ENCODE results near the gene SLC66A2. TPM values are rescaled to one million over a fixed set of nuclear protein-coding genes. Genes with fewer than 3 reads are reported as not detected.

The SLC66A2 gene
- total RNA-seq, 1 donor = 35.8 TPM

DNA sequence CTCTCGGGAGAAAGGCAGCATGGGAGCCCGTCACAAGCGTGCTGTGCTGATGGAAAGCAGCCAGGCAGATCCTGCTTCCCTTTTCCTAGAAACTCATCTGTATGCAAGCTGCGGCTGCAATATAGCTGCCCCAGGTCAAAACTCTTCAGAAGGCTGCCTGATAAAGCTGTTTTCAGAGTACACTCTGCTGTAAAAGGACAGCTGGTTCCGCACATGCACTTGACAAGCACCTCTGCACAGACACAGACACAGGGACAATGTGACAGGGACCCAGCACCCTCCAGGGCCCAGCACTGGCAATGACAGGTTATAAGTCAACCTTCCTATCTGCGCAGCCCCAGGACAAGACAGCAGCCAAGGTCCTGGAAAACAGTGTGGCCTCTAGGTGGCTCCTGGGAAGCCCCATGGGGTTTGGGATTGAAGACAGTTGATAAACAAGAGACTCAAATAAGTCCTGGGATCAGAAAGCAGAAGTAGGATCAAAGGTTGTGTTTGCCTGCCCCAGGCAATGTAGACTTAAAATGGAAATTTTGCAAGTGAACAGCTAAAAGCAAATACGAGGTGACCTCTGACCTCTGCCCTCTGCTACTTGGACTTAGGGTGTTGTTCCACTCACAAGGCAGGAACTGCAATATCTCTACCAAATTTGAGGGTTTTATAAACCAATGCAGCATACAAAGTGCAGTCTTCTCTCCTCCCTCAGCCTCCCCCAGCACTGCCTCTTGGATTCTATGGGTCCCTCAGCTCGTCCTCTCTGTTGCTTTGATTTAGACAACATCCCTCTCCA lies 16.9 kb downstream of the SLC66A2 start:
- Histone ChIP-seq H3K9me3 (ENCODE audit: low read depth, low read length) (peaks cover 2% of the 10 kb centered on the region), H3K36me3 (ENCODE audit: insufficient read depth, low read length) (peaks cover 27% of the 10 kb centered on the region), H3K4me3 (ENCODE audit: insufficient read depth, low read length) (no peak overlapping the region), H2AFZ (ENCODE audit: low read length) (no peak overlapping the region), H4K20me1 (ENCODE audit: insufficient read depth, low read length) (peaks cover 27% of the 10 kb centered on the region), H3K79me2 (ENCODE audit: insufficient read depth, low read length) (peaks cover 79% of the 10 kb centered on the region), H3K27ac (ENCODE audit: low read depth, low read length) (no peak overlapping the region), H3K4me2 (ENCODE audit: insufficient read depth, low read length) (no peak overlapping the region), H3K4me1 (ENCODE audit: insufficient read depth, low read length) (no peaks in the 10 kb centered on the region), H3K27me3 (ENCODE audit: insufficient read depth, low read length) (no peaks in the 10 kb centered on the region)
- DNase-seq (ENCODE audit: insufficient read length, low spot score, missing footprints) = no peak
- TF ChIP-seq, protein P1, sequence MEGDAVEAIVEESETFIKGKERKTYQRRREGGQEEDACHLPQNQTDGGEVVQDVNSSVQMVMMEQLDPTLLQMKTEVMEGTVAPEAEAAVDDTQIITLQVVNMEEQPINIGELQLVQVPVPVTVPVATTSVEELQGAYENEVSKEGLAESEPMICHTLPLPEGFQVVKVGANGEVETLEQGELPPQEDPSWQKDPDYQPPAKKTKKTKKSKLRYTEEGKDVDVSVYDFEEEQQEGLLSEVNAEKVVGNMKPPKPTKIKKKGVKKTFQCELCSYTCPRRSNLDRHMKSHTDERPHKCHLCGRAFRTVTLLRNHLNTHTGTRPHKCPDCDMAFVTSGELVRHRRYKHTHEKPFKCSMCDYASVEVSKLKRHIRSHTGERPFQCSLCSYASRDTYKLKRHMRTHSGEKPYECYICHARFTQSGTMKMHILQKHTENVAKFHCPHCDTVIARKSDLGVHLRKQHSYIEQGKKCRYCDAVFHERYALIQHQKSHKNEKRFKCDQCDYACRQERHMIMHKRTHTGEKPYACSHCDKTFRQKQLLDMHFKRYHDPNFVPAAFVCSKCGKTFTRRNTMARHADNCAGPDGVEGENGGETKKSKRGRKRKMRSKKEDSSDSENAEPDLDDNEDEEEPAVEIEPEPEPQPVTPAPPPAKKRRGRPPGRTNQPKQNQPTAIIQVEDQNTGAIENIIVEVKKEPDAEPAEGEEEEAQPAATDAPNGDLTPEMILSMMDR (IDR thresholded peaks at IDR 0.05; ENCODE audit: extremely low read depth, low read depth, low read length) = no peak

- no peak overlapping the region for H2AFZ ChIP-seq (ENCODE audit: low read length)
- H3K36me3 ChIP-seq (ENCODE audit: insufficient read depth, low read length) = peaks cover 34% of the 10 kb centered on the region
- H3K79me2 ChIP-seq (ENCODE audit: insufficient read depth, low read length) = peaks cover 80% of the 10 kb centered on the region
- H3K4me2 ChIP-seq (ENCODE audit: insufficient read depth, low read length) = no peak overlapping the region
- DNase-seq (ENCODE audit: insufficient read length, low spot score, missing footprints) = no peak
- peaks cover 28% of the 10 kb centered on the region for H4K20me1 ChIP-seq (ENCODE audit: insufficient read depth, low read length)
- TF ChIP-seq, protein P1 (IDR thresholded peaks at IDR 0.05; ENCODE audit: extremely low read depth, low read depth, low read length) = no peak
- H3K9me3 ChIP-seq (ENCODE audit: low read depth, low read length) = peaks cover 5% of the 10 kb centered on the region
- H3K4me3 ChIP-seq (ENCODE audit: insufficient read depth, low read length) = no peak overlapping the region
- no peaks in the 10 kb centered on the region for H3K4me1 ChIP-seq (ENCODE audit: insufficient read depth, low read length)
- no peak overlapping the region for H3K27ac ChIP-seq (ENCODE audit: low read depth, low read length)
- no peaks in the 10 kb centered on the region for H3K27me3 ChIP-seq (ENCODE audit: insufficient read depth, low read length)
Measured at GRCh38 chr18:79933765-79934164, 17.7 kb downstream of the SLC66A2 start.

DNA sequence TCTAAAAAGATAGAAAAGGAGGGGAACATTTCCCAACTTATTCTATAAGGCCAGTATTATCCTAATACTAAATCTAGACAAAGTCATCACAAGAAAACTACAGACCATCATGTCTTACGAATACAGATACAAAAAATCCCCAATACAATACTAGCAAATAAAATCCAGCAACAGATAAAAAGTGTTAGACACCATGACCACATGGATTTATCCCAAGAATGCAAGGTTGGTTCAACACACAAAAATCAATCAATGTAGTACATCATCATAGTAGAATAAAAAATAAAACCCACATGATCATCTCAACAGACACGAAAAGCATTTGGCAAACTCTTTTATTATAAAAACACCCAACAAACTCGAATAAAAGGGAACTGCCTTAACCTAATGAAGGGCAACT lies 18.5 kb downstream of the SLC66A2 start:
- Histone ChIP-seq H3K27me3 (ENCODE audit: insufficient read depth, low read length) (no peaks in the 10 kb centered on the region), H3K9me3 (ENCODE audit: low read depth, low read length) (peaks cover 5% of the 10 kb centered on the region), H3K36me3 (ENCODE audit: insufficient read depth, low read length) (peaks cover 31% of the 10 kb centered on the region), H2AFZ (ENCODE audit: low read length) (no peak overlapping the region), H3K4me2 (ENCODE audit: insufficient read depth, low read length) (no peak overlapping the region), H3K79me2 (ENCODE audit: insufficient read depth, low read length) (peaks cover 82% of the 10 kb centered on the region), H4K20me1 (ENCODE audit: insufficient read depth, low read length) (peaks cover 34% of the 10 kb centered on the region), H3K27ac (ENCODE audit: low read depth, low read length) (no peak overlapping the region), H3K4me3 (ENCODE audit: insufficient read depth, low read length) (no peak overlapping the region), H3K4me1 (ENCODE audit: insufficient read depth, low read length) (no peaks in the 10 kb centered on the region)
- no peak for DNase-seq (ENCODE audit: insufficient read length, low spot score, missing footprints)
- TF ChIP-seq, protein P1 (IDR thresholded peaks at IDR 0.05; ENCODE audit: extremely low read depth, low read depth, low read length) = no peak

DNA sequence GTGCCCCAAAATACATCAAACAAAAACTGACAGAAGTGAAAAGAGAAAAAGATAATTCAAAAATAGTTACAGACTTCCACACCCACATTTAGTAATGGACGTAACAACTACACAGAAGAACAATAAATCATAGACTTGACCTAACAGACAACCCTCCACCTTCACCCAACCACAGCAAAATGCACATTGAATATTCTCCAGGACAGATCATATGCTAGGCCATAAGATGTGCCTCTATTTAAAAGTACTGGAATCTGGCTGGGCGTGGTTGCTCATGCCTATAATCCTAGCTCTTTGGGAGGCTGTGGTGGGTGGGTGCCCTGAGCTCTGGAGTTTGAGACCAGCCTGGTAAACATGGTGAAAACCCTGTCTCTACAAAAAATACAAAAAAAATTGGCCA lies 20.0 kb downstream of the SLC66A2 start:
- no peak overlapping the region for H3K4me3 ChIP-seq (ENCODE audit: insufficient read depth, low read length)
- H3K9me3 ChIP-seq (ENCODE audit: low read depth, low read length) = peaks cover 5% of the 10 kb centered on the region
- TF ChIP-seq, protein P1 (IDR thresholded peaks at IDR 0.05; ENCODE audit: extremely low read depth, low read depth, low read length) = no peak
- H3K27me3 ChIP-seq (ENCODE audit: insufficient read depth, low read length) = no peaks in the 10 kb centered on the region
- peaks cover 79% of the 10 kb centered on the region for H3K79me2 ChIP-seq (ENCODE audit: insufficient read depth, low read length)
- no peak overlapping the region for H2AFZ ChIP-seq (ENCODE audit: low read length)
- DNase-seq (ENCODE audit: insufficient read length, low spot score, missing footprints) = no peak
- H3K4me1 ChIP-seq (ENCODE audit: insufficient read depth, low read length) = no peaks in the 10 kb centered on the region
- peaks cover 28% of the 10 kb centered on the region for H4K20me1 ChIP-seq (ENCODE audit: insufficient read depth, low read length)
- no peak overlapping the region for H3K4me2 ChIP-seq (ENCODE audit: insufficient read depth, low read length)
- H3K27ac ChIP-seq (ENCODE audit: low read depth, low read length) = no peak overlapping the region
- H3K36me3 ChIP-seq (ENCODE audit: insufficient read depth, low read length) = peaks cover 26% of the 10 kb centered on the region

Data from osteoblast (primary cell).